GM18502 (cell line): ENCODE results near the gene PNMA6F.

ENCODE experiments used
- ATAC-seq: cut with Tn5 transposase; IDR thresholded peaks from one replicate; pipeline ENCODE4 v1.9.1; 2021; ENCODE audit warnings: mild to moderate bottlenecking; ENCODE audit not compliant: unreplicated experiment, poor library complexity

The PNMA6F gene

GRCh38 chrX:153321381-153322124, at the start of gene PNMA6F:
PNMA6F (minus strand) TSS chrX:153321767; CDS start chrX:153320674, 1,093 bp downstream.
- ATAC-seq, result no peak

- no peak for ATAC-seq
Measured at GRCh38 chrX:153371256-153371655, 49.7 kb upstream of the PNMA6F start.

- no peak for ATAC-seq
Measured at GRCh38 chrX:153370293-153371055, 48.9 kb upstream of the PNMA6F start.

DNA sequence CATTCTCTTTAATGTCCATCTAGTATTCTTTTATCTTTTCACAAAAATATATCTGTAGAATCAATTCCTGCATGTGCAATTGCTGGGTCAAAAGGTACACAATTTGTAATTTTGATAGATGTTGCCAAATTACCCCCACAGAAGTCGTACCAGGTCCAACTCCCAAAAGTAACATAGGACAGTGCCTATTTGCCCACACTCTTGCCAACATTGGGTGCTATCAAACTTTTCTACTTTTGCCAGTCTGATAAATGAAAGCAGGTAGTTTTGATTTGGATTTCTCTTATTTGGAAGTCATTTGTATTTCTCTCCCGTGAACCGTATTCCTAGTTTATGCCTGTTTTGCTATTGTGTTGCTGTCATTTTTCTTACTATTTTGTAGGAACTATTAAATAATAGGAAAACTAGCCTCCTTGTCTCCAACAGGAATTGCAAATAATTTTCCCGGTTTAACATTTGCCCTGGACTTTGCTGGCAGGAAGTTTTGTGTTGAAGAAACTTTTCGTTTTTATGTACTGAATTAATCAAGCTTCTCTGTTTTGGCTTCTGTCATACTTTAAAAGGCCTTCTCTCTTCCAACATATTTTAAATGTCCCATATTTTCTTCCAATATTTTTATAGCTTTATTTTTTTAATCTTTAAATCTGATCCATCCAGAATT, 45.4 kb upstream of the PNMA6F start:
- no peak for ATAC-seq

DNA sequence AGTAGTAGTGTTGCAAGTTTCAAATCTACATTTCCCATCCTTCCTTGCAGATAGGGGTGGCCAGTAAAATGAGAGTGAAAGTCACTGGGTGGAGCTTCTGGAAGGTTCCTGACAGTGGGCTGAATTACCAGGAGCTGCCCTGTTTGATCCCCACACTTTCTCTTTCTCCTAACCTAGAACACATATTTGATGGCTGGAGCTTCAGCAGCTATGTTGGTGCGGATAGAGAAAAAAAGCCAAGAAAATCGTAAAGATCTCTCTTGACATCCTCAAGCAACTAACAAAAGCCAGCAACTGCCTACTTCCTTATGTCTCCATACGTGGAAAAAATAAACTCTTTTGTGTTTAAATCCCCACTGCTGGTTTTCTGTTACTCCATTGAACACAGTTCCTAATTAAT, 44.6 kb upstream of the PNMA6F start:
- ATAC-seq, result no peak

DNA sequence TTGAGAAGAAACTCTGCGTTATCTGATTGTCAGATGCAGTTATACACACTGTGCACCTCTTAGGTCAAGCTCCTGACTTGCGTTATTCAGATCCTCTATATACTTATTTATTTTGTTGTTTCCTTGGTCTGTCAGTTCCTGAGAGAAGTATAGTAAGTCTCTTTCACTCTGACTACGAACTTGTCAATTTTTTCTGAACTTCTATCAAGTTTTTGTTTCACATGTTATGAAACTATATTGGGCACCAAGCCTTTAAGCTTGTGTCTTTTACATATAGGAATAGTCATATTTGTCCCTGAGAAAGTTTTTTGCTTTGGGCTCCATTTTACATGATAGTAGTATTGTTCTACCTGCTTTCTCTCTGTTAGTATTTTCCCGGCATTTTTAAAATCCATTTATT, 44.1 kb upstream of the PNMA6F start:
- no peak for ATAC-seq

- no peak for ATAC-seq
Measured at GRCh38 chrX:153361781-153362397, 40.3 kb upstream of the PNMA6F start.

DNA sequence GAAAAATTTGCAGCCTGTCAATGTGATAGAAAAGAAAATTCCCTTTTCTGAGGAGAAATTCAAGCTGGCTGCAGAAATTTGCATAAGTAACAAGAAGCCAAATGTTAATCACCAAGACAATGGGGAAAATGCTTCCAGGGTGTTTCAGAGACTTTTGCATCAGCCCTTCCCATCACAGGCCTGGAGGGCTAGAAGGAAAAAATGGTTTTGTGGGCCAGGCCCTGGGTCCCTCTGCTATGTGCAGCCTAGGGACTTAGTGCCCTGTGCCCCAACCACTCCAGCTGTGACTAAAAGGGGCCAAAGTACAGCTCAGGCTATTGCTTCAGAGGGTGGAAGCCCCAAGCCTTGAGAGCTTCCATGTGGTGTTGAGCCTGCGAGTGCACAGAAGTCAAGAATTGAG, 36.3 kb upstream of the PNMA6F start:
- no peak for ATAC-seq

- ATAC-seq, result no peak
Measured at GRCh38 chrX:153353416-153353815, 31.8 kb upstream of the PNMA6F start.

- ATAC-seq, result no peak
Measured at GRCh38 chrX:153352858-153353257, 31.3 kb upstream of the PNMA6F start.

GRCh38 chrX:153351981-153352380, 30.4 kb upstream of the PNMA6F start:
- ATAC-seq, result no peak

DNA sequence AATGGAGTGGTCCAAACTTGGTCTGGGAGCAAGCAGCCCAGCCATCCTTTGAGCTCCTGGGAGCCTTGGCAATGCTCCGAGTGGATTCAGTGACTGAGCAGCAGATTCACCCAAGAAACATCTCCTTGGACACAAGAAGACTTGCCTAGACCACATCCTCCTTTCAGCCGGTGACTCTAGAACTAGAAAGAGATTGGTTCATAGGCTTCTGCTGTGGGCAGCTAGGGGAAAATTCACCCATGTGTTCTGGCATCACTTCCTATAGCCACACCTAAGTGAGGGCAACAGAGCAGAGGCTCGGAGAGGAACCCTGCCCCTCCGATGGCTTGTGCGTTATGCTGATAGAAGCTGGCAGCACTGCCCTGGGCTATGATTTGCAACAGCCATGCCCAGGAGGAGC, 28.4 kb upstream of the PNMA6F start:
- no peak for ATAC-seq

DNA sequence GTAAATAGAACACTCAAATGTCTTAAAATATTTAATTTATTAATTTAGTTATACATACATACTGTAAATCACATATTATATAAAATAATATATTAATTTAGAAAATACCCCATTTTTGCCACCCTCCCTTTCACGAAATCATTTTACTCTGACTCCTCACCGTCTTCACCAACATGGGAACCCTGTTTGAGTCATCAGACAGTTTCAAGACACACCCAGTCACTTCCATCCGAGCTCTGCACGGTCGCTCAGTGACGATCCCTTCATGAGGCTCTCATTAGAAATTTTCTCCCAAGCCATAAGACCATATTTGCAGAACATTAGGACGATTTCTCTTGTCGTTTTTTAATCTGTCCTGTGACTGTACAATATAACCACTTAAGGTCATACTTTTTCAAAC, 26.9 kb upstream of the PNMA6F start:
- ATAC-seq, result no peak

- ATAC-seq, result no peak
Measured at GRCh38 chrX:153347530-153347929, 26.0 kb upstream of the PNMA6F start.

GRCh38 chrX:153343674-153344073, 22.1 kb upstream of the PNMA6F start:
- no peak for ATAC-seq

DNA sequence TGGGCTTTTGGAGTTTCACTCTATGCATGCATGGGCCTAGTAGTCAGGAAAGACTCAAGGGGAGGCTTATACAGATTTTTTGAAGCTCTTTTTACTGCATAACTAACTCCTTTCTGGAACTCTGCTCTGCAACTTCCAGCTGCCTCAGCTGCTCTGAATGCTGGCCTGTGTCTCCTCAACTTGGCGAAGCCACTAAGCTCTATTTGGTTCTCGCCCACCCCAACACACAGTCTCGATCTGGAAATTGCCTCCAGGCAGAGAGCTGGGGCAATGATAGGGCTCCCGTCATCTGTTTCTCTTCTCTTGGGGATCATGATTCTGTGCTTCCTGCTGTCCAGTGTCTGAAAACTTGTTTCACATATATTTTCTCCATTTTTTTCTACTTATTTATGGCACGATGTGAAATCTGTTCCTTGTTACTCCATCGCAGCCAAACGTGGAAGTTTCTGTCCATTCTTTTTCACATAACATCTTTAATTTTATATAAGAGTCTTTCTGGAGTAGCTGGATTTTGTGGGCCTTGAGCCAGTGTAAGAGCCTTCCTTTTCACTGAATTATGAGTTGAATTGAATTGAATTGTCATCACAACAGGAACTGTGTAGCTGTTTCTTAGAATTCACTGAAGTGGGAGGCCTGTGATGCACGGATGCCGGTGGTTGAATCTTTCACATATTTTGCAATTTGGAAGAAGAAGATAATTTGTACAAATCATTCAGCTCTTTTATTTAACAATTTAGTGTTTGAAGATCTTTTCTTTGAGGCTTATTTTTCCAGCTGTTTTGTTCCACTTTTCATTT, 21.4 kb upstream of the PNMA6F start:
- no peak for ATAC-seq

GRCh38 chrX:153340111-153340510, 18.5 kb upstream of the PNMA6F start:
- ATAC-seq, result no peak

DNA sequence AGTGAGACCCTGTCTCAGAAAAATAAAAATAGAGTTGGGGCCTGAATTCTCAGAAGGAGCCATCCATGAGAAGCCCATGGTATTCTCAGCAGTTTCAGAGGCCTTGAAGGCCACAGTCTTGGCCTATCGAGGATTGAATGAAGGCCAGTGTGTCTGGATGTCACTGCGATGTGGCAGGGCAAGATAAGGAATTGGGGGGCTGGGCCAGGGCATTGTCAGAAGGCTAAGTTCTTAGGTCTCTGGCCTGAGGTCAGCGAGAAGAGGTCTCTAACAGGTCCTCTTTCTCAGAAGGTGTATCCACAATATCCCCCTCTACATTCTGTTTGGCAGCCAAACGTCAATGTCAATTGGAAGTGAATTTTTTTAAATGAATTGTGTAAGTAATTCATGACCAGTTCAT, 18.1 kb upstream of the PNMA6F start:
- no peak for ATAC-seq

DNA sequence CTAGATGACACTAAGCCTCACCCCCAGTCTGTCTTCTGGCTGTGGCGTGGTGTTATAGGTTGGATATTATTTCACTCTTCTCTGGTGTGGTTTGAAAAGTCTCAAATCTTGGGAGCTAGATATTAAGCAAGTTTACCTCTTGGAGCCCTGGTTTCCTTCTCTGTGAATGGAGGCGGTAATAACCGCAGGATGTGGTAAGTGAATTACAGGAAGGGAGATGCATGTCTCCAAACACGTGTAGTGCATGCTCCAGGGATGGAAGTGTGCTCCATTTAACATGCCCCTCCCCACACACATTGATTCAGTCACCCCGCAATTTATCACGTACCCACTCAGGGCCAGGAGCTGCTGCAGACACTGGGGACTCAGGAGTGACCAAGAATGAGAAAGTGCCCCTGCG, 17.3 kb upstream of the PNMA6F start:
- no peak for ATAC-seq

DNA sequence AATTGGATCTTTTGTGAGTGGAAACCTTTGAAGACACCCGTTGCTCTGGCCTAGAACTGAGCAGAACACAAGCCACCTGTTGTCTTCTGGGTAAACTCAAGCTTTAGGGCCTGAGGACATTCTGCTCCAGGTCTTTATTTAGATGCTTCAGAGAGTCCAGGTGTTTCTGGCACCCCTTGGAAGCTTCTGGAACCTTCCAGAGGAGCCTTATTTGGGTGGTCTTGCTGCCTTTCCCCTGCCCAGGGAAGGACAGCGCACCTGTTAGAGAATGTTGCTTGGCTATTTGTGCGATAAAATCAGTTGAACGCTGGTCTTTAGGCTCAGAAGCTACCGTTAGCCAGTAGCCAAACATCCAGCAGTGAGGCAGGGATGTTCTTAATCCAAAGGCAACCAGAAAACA, 15.4 kb upstream of the PNMA6F start:
- no peak for ATAC-seq
